ENCODE results near the gene PRSS36. TPM values are rescaled to one million over a fixed set of nuclear protein-coding genes. Genes with fewer than 3 reads are reported as not detected.

PRSS36 gene
- total RNA-seq, 4 donors from 2014 or later = 2.6 to 11.3 (median 8.3) TPM

DNA sequence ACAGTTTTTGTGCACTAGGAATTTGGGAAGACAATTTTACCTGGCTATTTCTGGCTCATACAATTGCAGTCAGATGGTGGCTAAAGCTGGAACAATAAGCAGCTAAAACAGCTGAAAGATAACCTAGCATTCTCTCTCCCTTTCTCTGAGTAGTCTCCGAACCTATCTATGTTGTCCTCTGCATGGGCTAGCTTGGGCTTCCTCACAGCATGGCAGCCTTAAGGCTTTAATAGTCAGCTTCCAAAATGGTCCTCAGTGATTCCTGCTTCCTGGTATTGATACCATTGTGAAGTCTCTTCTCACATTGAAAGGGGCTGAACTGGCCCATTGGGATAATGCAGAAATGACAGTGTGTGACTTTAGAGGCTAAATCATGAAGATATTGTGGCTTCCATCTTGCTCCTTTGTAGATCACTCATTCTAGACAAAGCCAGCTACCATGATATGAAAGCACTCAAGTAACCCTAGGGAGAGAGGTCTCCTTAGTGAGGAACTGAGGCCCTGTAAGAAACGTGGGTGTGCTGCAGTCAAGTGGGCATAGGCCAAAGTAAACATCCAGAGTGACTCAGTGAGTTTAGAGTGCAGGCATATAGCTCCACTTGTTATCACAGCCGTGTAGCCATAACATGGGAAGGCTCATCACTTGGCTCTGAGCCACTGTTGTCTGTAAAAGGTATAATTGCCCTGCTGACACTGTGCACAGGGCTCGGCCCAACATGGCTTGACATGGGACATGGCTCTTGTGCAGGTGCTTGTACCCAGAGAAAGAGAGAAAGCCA, 49.8 kb downstream of the PRSS36 start:
- TF ChIP-seq CTCF (IDR thresholded peaks at IDR 0.05; ENCODE audit: low read depth) = no peak

DNA sequence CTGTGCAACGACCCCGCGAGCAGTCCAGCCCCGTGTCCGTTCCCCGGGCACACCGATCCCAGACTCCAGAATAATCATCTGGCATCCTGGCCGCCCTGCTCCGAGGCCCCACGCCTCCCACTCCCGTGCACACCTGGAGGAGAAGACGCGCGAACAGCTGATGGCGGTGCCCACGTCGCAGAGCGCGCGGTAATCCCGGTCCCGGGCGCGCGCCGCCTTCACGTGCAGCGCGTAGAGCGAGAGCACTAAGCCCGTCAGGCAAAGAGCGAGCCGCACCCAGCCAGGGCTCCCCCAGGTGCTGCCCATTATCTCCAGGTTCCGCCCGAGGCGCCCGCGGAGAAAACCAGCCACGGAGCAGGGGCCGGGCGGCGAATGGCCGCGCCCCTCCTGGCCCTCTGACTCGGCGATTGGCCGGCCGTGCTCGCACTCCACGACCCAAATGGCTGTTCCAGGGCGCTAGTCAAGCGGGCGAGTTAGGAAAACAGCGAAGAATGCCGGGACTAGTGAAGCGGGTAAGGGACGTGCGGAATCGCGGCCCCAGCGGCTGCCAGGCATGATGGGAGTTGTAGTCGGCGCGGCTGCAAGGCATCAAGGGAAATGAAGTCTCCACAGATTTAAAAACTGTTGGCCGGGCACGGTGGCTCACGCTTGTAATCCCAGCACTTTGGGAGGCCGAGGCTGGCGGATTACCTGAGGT, 55.3 kb downstream of the PRSS36 start, which contains the start of gene VKORC1:
TSS of gene VKORC1 (minus strand) at position 374 of the 697 bp plus-strand sequence. CDS start at position 306, 68 bp downstream.
- TF ChIP-seq CTCF (IDR thresholded peaks at IDR 0.05; ENCODE audit: low read depth) = no peak

DNA sequence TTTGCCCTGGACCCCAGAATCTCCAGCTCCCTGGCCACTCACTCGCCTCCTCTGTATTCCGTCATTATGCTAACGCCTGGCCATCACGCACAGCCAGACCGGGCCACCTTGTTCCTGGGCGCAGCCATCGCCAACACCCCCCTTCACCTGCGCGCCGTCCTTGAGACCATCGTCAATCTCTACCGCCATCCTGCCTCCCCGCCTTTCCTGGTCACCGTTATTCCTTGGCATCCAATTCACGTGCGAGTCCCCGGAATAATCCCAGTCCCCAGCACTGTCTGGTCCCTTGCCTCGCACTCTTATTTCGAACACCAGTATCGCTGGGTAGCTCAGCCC, 55.8 kb downstream of the PRSS36 start:
- TF ChIP-seq CTCF (IDR thresholded peaks at IDR 0.05; ENCODE audit: low read depth) = no peak

- no peak for TF ChIP-seq CTCF (IDR thresholded peaks at IDR 0.05; ENCODE audit: low read depth)
Measured at GRCh38 chr16:31093132-31093703, 56.6 kb downstream of the PRSS36 start.

GRCh38 chr16:31092330-31092729, 57.5 kb downstream of the PRSS36 start:
- TF ChIP-seq CTCF (IDR thresholded peaks at IDR 0.05; ENCODE audit: low read depth) = no peak

GRCh38 chr16:31090540-31090939, 59.3 kb downstream of the PRSS36 start:
- no peak for TF ChIP-seq CTCF (IDR thresholded peaks at IDR 0.05; ENCODE audit: low read depth)

DNA sequence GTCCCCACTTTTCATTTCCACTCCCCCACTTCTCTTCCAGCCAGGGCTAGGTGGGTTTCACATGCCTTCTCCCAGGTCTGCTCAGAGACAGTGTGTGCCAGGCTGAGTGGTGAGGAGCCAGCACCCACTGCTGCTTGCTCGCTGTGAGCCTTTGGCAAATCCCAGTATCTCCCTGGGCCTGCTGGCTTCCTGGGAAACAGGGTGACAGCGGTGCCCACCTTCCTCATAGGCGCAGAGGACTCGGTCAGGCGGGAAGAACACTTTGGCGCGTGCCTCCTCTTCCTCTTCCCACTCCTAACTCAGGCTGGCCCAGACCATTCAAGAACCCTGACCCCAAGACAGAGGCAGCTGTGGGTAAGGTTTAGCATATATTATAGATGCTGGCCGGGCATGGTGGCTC, 60.7 kb downstream of the PRSS36 start:
- no peak for TF ChIP-seq CTCF (IDR thresholded peaks at IDR 0.05; ENCODE audit: low read depth)
